ENCODE results near the gene NADK2. TPM values are rescaled to one million over a fixed set of nuclear protein-coding genes. Genes with fewer than 3 reads are reported as not detected.

NADK2 gene
- total and polyA plus RNA-seq, 10 of the 15 experiments (the other 5 are each of a cell fraction or from before 2014, with no cell fraction given), result 2.4 to 9.0 (median 6.3) TPM

DNA sequence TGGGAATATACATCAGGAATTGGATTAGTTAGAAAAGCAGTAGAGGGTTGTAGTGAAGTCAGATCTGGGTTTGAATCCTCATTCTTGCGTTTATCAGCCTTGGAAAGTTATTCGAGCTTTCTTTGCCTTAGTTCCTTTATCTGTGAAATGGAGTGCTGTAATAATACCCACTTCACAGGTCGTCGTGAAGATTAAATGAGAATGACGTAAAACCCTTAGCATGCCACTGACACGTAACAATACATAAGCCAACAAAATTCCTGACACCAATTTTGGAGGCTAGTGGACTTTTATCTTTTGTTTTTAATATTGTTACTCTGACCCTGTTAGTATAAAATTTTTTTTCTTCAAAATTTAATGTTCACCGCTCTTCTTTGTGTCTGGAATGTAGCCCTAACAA lies 86.4 kb downstream of the NADK2 start:
- H3K4me3 ChIP-seq, result no peak overlapping the region
- no peaks in the 10 kb centered on the region for H3K9me3 ChIP-seq (replicated peaks; ENCODE audit: control insufficient read depth, insufficient read depth, low read length)
- in situ Hi-C loops (cut with MboI), result no loop called here
- WGBS (ENCODE audit: insufficient coverage, insufficient replicate concordance, low lambda C conversion rate, missing lambda C conversion rate), result 96% methylated on average over 7 of the region's 7 CpGs
- peaks cover 0 to 2% of the 10 kb centered on the region in 2 experiments; a peak in 2 of 4 replicates for H3K36me3 ChIP-seq (ENCODE audit: control insufficient read depth in 2 of 2, insufficient read depth in 2 of 2, low read length in 1 of 2)
- ATAC-seq (no peak), FAIRE-seq (no peak), DNase-seq (ENCODE audit: low read depth, low spot score) (no peak)
- H4K20me1 ChIP-seq (ENCODE audit: control insufficient read depth, insufficient read depth), result no peaks in the 10 kb centered on the region
- intact Hi-C loops (cut with micrococcal nuclease; ENCODE audit: unreplicated experiment), result loop anchor here (10.0 kb wide), 2 partner anchors 720 to 1230 kb away; partner anchors contain the start of genes DNAJC21 and NIPBL
- no peak overlapping the region for H3K27ac ChIP-seq (ENCODE audit: control insufficient read depth, insufficient read depth)
- H2AFZ ChIP-seq (ENCODE audit: control insufficient read depth, low read depth, low read length), result no peak overlapping the region
- H3K27me3 ChIP-seq (replicated peaks in 1 of 2; ENCODE audit: control insufficient read depth in 2 of 2, insufficient read depth in 2 of 2, low read length in 1 of 2), result no peaks in the 10 kb centered on the region
- H3K4me1 ChIP-seq (ENCODE audit: control insufficient read depth, insufficient read depth, low read length), result 0 out of 2 replicates have a peak, but pooled peaks cover 4% of the 10 kb centered on the region
- ChIA-PET CTCF (interaction anchor here (1.2 to 1.3 kb wide), 3 partner anchors 9 to 27 kb away, joined by 3 to 4 read pairs (median 3); no protein-coding TSS in a partner anchor), RAD21 (ENCODE audit: unreplicated experiment) (no interaction called here), POLR2A (no interaction called here), SMC1A (ENCODE audit: uncharacterized antibody, unreplicated experiment) (interaction anchor here (1.3 to 5.5 kb wide), 2 partner anchors 11 to 22 kb away, joined by 6 to 23 read pairs; no protein-coding TSS in a partner anchor)
- no TSS peak for BruUV-seq (replicated peaks)
- peaks cover 40% of the 10 kb centered on the region for H3K79me2 ChIP-seq (ENCODE audit: control insufficient read depth, insufficient read depth, low read length)
- H3K4me2 ChIP-seq (ENCODE audit: control insufficient read depth, insufficient read depth), result no peak overlapping the region
- H3K9ac ChIP-seq (ENCODE audit: control insufficient read depth, insufficient read depth, low read length), result no peak overlapping the region
- TF ChIP-seq, protein P1, sequence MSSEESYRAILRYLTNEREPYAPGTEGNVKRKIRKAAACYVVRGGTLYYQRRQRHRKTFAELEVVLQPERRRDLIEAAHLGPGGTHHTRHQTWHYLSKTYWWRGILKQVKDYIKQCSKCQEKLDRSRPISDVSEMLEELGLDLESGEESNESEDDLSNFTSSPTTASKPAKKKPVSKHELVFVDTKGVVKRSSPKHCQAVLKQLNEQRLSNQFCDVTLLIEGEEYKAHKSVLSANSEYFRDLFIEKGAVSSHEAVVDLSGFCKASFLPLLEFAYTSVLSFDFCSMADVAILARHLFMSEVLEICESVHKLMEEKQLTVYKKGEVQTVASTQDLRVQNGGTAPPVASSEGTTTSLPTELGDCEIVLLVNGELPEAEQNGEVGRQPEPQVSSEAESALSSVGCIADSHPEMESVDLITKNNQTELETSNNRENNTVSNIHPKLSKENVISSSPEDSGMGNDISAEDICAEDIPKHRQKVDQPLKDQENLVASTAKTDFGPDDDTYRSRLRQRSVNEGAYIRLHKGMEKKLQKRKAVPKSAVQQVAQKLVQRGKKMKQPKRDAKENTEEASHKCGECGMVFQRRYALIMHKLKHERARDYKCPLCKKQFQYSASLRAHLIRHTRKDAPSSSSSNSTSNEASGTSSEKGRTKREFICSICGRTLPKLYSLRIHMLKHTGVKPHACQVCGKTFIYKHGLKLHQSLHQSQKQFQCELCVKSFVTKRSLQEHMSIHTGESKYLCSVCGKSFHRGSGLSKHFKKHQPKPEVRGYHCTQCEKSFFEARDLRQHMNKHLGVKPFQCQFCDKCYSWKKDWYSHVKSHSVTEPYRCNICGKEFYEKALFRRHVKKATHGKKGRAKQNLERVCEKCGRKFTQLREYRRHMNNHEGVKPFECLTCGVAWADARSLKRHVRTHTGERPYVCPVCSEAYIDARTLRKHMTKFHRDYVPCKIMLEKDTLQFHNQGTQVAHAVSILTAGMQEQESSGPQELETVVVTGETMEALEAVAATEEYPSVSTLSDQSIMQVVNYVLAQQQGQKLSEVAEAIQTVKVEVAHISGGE (CRISPR knock-in tag; IDR thresholded peaks at IDR 0.05), result no peak
- TF ChIP-seq RAD21 (IDR thresholded peaks at IDR 0.05; ENCODE audit: insufficient read depth, low read depth, low read length) (no peak), CHD4 (IDR thresholded peaks at IDR 0.05) (no peak), ZNF592 (IDR thresholded peaks at IDR 0.05) (no peak), IRF5 (IDR thresholded peaks at IDR 0.05; ENCODE audit: borderline replicate concordance) (no peak), CHD2 (IDR thresholded peaks at IDR 0.05; ENCODE audit: borderline replicate concordance, low read depth, low read length) (no peak)
- TF ChIP-seq, protein P2, sequence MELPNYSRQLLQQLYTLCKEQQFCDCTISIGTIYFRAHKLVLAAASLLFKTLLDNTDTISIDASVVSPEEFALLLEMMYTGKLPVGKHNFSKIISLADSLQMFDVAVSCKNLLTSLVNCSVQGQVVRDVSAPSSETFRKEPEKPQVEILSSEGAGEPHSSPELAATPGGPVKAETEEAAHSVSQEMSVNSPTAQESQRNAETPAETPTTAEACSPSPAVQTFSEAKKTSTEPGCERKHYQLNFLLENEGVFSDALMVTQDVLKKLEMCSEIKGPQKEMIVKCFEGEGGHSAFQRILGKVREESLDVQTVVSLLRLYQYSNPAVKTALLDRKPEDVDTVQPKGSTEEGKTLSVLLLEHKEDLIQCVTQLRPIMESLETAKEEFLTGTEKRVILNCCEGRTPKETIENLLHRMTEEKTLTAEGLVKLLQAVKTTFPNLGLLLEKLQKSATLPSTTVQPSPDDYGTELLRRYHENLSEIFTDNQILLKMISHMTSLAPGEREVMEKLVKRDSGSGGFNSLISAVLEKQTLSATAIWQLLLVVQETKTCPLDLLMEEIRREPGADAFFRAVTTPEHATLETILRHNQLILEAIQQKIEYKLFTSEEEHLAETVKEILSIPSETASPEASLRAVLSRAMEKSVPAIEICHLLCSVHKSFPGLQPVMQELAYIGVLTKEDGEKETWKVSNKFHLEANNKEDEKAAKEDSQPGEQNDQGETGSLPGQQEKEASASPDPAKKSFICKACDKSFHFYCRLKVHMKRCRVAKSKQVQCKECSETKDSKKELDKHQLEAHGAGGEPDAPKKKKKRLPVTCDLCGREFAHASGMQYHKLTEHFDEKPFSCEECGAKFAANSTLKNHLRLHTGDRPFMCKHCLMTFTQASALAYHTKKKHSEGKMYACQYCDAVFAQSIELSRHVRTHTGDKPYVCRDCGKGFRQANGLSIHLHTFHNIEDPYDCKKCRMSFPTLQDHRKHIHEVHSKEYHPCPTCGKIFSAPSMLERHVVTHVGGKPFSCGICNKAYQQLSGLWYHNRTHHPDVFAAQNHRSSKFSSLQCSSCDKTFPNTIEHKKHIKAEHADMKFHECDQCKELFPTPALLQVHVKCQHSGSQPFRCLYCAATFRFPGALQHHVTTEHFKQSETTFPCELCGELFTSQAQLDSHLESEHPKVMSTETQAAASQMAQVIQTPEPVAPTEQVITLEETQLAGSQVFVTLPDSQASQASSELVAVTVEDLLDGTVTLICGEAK (IDR thresholded peaks at IDR 0.05; ENCODE audit: borderline replicate concordance), result no peak
- TF ChIP-seq, protein P3, sequence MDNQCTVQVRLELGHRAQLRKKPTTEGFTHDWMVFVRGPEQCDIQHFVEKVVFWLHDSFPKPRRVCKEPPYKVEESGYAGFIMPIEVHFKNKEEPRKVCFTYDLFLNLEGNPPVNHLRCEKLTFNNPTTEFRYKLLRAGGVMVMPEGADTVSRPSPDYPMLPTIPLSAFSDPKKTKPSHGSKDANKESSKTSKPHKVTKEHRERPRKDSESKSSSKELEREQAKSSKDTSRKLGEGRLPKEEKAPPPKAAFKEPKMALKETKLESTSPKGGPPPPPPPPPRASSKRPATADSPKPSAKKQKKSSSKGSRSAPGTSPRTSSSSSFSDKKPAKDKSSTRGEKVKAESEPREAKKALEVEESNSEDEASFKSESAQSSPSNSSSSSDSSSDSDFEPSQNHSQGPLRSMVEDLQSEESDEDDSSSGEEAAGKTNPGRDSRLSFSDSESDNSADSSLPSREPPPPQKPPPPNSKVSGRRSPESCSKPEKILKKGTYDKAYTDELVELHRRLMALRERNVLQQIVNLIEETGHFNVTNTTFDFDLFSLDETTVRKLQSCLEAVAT (IDR thresholded peaks at IDR 0.05), result no peak
